CD4-positive, alpha-beta T cell treated with Interleukin-6 for 4 hours (primary cell): ENCODE data around the gene CHRM1.
A peak's percentile ranks its signal among the peaks of the same experiment; 100 is the strongest.

ENCODE experiments used
- DNase-seq: peaks from one replicate; pipeline ENCODE4 v3.0.0-alpha.2; 2020; ENCODE audit warnings: mixed read lengths

Gene CHRM1

DNA sequence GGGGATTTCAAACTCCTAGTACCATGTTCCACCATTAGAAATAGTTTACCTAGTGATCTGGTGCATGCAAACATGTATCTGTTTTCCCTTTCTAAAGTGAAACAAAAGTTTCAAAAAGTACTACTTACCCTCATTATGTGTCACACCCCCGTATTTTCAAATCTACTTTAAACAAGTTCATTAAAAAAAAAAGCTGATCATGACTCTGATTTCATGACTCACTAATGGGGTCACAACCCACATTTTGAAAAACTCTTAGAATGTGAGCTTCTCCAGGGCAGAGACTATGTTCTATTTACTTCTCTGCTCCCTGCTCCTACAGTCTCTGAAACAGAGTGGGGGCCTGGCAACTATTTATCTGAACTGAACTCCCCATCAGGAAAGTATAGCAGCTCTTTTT lies 18.2 kb downstream of the CHRM1 start:
- DNase-seq = no peak

DNA sequence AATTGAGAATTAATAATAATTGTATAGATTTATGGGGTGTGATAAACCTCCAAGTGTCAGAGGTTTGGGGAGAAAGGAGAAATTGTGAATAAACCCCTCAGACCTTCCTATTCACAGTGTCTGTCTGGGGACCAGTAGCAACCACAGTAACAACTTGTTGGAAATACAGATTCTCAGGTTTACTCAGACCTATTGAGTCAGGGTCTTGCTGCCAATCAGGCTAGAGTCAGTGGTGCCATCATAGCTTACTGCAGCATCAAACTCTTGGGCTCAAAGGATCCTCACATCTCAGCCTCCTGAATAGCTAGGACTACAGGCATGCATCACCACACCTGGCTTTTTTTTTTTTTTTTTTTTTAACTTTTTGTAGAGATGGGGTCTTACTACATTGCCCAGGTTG lies 23.1 kb downstream of the CHRM1 start:
- DNase-seq = no peak

DNA sequence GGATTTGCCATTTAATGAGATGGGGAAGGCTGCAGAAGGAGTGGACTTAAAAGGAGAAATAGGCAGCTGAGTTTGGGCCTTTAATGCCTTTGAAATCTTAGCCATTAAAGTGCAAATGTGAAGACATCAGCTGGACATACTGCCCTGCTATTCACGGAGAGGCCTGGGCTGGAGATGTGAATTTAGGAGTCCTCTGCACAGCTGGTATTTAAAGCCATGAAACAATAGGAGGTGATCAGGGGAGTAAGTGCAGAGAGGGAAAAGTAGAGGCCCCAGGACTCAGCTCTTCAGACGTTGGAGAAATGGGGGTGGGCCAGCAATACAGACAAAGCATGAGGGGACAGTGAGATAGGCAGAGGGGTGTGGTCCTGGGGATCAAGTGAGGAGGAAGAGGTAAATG lies 23.9 kb downstream of the CHRM1 start:
- no peak for DNase-seq

DNA sequence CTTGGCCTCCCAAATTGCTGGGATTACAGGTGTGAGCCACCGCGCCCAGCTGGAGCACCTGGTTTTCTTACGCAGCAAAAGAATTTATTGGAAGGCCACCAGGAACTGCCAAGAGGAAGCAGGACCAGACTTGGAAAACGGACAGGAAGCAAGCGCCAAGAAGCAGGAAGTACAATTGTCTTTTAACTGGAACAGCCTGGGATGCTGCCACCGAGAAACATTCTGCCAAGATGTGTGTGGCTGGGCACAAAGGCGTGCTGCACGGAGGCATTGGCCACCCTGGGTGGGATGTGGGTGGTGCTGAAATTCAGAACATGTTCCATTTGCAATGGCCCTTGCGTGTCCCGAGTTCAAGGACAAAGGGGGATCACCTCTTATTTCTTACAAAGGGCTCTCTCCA lies 25.1 kb downstream of the CHRM1 start:
- no peak for DNase-seq

DNA sequence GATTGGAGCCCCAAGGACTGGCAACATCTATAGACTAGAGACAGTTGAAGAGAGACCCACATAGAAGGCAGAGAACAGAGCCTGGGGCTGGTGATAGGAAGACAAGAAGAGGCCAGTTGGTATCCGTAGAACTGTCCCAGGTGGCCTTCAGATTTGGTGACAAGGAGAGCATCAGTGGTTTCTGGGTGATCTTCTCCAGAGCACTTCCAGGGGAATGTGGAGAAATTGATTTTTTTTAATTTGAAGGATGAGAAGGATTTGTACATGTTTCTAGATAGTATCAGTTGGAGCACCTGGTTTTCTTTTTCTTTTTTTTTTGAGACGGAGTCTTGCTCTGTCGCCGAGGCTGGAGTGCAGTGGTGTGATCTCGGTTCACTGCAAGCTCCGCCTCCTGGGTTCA lies 25.7 kb downstream of the CHRM1 start:
- DNase-seq = no peak

DNA sequence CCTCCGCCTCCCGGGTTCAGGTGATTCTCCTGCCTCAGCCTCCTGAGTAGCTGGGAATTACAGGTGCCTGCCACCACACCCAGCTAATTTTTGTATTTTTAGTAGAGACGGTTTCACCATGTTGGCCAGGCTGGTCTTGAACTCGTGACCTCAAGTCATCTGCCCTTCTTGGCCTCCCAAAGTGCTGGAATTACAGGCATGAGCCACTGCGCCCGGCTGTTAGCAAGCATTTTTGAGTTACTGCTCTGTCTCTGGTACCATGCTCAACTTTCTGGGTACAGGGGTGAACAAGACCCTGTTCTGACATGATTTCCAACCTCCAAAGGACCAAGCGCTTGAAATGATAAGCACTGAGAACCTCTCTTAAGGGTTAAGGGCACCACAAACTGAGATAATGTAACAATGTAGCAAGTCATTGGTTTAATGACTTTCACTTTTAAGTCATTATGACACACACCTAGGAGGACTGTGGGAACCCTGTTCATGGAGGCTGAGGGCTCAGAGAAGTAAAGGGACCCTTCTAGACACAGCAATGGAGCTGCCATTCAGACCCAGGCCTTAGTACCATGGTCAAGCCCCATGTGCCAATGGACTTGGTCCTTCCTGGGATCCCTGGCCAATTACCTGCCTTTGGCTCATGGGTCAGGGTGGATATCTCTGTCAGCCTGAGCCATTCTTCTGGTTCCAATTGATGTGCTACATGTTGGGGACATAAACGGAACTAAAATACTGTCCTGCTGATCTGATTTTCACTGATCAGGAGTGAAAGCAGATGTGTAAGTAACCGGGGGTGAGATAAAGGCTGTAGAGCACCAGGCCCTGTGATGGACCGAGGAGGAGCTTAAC lies 28.9 kb downstream of the CHRM1 start:
- no peak for DNase-seq

DNA sequence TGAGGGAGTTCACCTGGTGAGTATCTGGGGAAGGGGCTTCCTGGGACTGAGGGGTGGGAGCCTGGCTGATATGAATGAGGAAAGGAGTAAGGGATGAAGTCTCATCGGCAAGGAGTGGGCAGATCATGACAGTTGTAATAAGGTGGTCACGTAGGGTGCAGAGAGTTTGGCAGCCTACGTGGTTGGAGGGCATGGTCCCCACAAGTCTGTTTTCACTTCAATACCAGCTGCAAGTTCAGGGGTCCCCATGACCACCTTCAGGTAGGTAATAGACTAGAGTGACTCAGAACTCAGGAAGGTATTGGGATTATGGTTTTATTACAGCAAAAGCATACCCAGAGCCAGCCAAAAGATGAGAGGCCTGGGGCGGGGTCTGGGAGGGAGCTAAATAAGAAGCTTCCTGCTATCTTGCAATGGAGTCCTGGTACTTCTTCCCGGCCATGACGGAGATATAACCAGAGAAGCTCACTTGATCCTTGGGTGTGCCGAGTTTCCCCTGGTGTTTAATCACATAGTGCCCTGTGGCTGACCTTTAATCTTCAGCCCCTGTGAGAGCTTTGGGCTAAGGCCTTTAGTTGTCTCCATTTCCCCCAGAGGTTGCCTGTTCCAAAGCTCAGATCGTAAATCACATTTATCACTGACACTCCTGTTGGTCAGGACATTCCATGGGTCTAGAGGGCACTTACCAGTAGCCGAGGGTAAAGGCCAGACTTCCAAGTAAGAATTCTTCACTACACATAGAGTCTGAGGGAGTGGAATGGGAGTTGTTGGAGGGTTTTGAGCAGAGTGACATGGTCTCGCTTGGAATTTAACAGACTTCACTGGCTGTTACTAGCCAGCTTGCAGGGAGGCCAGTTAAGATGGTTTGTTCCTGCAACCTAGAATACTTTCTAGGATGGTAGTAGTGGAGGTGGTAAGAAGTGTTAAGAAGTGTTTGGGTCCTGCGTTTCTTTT lies 31.4 kb downstream of the CHRM1 start:
- peak; percentile 8 for DNase-seq

DNA sequence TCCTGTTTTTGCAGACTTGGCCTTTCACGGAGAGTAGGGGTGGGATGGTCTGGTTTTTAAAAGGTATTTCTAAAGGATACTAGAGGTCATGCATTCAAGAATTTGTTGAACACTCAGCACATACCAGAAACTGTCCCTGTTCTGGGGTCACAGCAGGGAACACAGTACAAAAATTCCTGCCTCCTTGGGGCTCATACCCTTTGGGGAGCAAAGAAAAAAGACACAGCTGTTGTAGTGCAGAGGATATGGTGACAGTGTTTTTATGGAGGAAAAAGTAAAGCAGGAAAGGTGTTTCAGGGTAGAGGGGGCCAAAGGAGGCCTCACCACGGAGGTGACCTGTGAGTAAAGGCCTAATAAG lies 32.1 kb downstream of the CHRM1 start:
- DNase-seq = no peak

DNA sequence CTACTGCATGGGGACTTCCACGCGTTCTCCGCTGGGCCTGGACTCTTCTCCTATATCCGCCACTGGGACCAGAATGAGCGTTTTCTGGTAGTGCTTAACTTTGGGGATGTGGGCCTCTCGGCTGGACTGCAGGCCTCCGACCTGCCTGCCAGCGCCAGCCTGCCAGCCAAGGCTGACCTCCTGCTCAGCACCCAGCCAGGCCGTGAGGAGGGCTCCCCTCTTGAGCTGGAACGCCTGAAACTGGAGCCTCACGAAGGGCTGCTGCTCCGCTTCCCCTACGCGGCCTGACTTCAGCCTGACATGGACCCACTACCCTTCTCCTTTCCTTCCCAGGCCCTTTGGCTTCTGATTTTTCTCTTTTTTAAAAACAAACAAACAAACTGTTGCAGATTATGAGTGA lies 32.8 kb downstream of the CHRM1 start:
- DNase-seq = no peak

DNA sequence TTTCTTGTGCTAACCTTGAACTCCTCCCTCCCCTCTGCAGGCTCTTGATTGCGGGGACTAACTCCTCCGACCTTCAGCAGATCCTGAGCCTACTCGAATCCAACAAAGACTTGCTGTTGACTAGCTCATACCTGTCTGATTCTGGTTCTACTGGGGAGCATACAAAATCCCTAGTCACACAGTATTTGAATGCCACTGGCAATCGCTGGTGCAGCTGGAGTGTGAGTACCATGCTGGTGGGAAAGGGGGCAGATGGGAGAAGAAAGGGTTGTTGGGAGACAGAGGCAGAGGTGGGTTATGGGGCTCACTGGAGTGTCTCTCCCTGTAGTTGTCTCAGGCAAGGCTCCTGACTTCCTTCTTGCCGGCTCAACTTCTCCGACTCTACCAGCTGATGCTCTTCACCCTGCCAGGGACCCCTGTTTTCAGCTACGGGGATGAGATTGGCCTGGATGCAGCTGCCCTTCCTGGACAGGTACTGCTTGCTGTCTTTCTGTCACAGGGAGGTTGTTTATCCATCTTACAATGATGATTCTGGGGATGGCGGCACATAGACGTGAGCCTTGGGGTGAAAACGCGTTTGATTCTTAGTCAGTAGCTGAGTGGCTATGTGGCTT lies 35.9 kb downstream of the CHRM1 start:
- DNase-seq = no peak

DNA sequence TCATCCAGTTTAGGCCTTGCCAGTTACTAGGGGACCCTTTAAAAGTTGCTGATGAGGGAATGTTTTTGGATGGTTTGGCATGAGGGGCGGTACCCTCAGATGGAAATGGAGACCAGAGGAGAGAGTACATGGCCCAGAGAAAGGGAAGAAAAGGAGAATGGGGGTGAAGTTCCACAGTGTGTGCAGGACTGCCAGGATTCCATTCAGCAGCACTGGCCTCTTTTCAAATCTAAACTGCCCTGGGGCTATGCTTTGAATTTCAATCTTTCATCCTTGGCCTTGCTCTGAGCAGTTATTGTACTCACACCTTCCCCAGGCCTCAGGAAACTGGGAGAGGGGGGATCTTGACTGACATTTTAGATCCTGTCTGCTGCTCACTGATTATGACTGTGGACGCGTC lies 37.5 kb downstream of the CHRM1 start:
- no peak for DNase-seq

DNA sequence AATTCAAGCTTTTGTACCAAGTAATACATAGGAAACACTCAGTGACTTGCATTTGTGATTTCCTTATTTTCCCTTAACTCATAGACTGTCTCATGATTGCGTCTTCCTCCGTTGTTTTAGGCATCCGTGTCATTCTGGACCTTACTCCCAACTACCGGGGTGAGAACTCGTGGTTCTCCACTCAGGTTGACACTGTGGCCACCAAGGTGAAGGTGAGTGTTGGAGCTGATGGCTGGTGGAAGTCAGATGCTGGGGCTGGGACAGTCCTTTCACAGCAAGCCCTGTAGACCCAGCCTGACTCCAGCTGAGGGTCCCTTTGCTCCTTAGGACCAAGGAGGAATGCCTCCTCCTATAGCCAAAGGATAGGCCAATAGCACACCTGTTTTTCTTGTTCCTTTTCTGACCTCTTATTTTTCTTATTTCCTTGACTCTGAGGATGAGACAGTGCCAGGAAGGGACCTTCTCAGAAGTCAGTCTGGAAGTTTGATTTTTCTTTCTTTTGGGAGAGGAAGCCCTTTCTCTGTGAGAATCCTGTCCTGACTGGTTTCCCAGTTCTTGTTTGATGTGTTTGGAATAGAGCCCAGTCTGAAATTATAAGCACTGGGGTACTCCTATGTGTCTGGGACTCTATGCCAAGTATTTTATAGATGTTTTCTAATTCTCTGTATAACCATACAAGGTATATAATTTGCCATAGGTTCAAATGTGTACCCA lies 38.2 kb downstream of the CHRM1 start:
- DNase-seq = no peak

DNA sequence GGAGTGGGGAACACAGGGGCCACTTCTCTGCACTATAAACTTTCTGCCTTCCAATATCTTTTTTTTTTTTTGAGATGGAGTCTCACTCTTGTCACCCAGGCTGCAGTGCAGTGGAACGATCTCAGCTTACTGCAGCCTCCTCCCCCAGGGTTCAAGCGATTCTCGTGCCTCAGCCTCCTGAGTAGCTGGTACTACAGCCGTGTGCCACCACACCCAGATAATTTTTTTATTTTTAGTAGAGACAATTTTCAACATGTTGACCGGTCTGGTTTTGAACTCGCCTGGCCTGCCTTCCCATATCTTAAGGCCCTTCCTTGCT lies 38.8 kb downstream of the CHRM1 start:
- no peak for DNase-seq

DNA sequence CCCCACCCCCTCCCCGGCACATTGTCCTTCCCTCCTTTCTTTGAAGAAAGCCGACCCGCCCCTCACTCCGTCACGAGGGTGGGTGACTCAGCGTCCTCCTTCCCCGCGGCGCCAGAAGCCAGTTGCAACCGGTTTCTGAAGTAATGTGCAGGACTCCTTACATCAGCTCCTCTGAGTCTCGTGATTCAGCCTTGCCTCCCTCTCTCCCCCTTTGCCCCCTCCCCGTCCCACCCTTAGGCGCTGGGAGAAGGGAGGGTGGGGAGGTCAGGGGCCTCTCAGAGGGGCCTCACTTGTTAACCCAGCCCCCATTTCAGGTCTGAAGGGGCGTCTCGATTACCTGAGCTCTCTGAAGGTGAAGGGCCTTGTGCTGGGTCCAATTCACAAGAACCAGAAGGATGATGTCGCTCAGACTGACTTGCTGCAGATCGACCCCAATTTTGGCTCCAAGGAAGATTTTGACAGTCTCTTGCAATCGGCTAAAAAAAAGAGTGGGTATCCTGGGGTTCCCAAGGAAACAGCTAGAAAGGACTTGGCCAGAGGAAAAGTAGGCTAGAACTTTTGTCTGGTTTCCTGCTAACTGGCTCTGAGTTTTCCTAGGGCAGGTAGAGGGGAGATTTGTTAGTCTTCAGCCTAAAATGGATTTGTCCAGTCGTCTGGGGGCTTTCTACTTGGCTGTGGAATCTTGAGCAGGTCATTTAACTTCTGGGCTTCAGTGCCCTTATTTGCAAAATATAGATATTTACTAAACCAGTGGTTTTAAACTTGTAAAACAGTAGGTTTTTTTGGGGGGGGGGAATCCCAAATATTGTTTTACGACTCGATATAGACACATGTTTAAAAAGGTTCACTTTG lies 39.4 kb downstream of the CHRM1 start:
- peak; percentile 96 for DNase-seq

DNA sequence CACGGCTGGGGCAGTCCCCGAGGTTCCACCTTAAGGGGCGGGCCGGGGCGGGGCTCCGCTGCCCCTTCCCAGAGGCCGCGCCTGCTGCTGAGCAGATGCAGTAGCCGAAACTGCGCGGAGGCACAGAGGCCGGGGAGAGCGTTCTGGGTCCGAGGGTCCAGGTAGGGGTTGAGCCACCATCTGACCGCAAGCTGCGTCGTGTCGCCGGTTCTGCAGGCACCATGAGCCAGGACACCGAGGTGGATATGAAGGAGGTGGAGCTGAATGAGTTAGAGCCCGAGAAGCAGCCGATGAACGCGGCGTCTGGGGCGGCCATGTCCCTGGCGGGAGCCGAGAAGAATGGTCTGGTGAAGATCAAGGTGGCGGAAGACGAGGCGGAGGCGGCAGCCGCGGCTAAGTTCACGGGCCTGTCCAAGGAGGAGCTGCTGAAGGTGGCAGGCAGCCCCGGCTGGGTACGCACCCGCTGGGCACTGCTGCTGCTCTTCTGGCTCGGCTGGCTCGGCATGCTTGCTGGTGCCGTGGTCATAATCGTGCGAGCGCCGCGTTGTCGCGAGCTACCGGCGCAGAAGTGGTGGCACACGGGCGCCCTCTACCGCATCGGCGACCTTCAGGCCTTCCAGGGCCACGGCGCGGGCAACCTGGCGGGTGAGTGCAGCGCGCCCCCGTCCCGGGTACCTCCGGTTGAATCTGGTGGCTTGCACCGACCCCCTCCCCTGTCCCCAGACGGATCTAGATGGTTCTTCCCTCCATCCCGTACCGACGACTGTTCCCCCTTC lies 40.2 kb downstream of the CHRM1 start, which contains the start of gene SLC3A2:
Gene SLC3A2 (plus strand): TSS at position 94 of the 776 bp plus-strand sequence. CDS start 128 bp downstream, at position 222.
- peak; percentile 91 for DNase-seq

DNA sequence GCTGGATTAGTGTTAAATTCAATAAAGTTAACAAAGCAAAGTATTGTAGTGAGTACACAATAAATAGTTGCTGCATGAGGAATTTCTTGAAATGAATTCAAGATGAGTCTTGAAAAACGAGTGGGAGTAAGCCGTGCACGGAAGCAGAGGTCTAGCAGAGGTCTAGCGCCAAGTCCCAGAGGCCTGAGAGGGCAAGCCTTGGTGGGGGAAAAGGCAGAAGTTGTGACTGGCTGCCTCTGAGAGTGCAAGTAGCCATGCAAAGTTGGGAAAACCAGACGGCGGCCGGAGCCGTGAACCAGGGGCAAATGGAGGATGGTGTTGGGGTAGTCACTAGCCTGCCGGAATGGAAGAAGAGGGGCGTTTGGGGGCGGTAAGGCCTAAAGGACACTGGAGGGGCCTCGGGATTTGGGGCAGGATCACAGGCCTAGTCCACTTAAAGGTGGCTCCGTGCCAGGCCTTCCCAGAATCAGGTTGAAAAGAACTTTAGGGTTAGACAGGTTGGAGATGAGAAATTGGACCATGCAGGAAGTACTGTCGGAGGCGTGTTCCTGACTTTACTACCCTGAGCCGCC lies 40.8 kb downstream of the CHRM1 start:
- no peak for DNase-seq

DNA sequence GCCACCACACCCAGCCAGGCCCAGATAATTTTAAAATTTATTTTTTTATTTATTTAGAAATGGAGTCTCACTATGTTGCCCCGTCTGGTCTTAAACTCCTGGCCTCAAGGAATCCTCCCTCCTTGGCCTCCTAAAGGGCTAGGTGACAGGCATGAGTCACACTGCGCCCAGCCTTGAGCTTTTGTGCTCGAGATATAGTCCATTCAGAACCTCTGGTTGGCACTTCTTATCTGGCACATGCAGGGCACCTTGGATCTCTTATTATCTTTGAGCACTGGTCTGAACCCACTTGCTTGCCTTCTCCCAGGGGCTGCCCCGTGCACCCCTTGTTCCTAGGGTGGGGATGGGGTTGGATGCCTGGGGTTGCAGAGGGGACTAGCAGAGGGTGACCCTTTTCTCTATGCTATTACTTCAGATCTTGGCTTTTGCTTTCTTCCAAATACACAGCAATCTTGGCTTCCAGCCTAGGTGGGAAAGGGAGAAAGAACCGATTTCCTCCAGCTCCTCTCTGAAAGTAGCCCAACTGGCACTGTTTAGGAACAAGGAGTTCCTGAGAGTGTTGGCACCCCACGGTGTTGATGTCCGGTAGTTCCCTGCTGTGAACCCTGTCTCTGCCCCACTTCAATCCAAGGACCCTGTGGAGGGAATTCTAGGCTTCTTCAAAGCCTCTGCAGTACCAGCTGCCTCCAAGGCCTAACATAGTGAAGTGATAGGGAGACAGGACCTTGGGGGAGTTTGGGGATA lies 41.8 kb downstream of the CHRM1 start:
- DNase-seq = no peak

DNA sequence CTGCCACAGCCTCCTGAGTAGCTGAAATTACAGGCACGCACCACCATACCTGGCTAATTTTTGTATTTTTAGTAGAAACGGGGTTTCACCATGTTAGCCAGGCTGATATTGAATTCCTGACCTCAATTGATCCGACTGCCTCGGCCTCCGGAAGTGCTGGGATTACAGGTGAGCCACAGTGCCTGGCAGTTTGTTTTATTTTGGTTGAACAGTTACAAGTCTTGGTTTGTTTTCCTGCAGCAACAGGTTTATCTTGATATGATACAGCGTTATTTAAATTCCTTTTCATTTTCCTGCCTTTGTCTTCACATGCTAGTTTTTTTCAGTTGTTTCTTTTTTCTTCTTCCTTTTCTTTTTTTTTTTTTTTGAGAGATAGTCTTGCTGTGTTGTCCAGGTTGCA lies 44.5 kb downstream of the CHRM1 start:
- no peak for DNase-seq

DNA sequence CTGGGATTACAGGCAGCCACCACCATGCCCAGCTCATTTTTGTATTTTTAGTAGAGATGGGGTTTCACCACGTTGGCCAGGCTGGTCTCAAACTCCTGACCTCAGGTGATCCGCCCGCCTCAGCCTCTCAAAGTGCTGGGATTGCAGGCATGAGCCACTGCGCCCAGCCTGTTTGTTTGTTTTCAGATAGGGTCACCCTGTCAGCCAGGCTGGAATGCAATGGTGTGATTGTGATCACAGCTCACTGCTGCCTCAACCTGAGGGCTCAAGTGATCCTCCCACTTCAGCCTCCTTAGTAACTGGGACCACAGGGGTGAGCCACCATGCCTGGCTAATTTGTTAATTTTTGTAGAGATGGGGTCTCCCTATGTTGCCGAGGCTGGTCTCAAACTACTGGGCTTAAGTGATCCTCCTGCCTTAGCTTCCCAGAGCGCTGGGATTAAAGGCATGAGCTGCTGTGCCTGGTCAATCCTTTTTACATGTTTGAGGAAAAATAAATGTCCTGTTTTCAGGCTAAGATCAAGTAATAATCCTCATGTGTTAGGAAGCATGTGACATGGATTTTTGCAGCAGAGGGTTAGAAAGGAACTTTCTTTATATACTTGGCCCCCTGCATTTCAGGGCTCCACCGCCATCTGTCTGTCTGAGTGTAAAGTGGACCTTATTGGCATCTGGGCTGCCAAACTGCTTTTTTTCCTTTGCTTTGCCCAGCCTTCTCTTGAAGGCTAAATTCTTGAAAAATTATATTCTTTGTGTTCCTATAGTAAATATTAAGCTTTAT lies 45.3 kb downstream of the CHRM1 start:
- no peak for DNase-seq
